A549 (cell line): ENCODE measurements around the gene MTMR11. TPM values are rescaled to one million over a fixed set of nuclear protein-coding genes. Genes with fewer than 3 reads are reported as not detected.

Source experiments
- ATAC-seq, 2 experiments: fragments of 200-7000 bp in 1 of 2; fragments of >200 bp in 1 of 2; cut with Nextera tagmentation in 1 of 2; cut with Tn5 transposase in 1 of 2; 3 replicates each; pipeline versions ENCODE4 v1.8.0 to v1.9.1; 2018 to 2020; ENCODE audit warnings: mild to moderate bottlenecking in 1 of 2, moderate library complexity in 1 of 2
- CTCF ChIA-PET: fragments of 300-600 bp; sonication (Branson Sonifier 250); formaldehyde crosslinking; extraction: SDS; loops from one replicate; lab custom pipeline; 2021; ENCODE audit warnings: antibody characterized with exemption, inconsistent platforms; lab: Yijun Ruan, JAX
- POLR2A ChIA-PET: fragments of 350-600 bp; formaldehyde crosslinking; extraction: SDS; loops from one replicate; lab custom pipeline; 2021; ENCODE audit warnings: antibody characterized with exemption, inconsistent platforms; lab: Yijun Ruan, JAX
- DNase-seq, 2 experiments: peaks; one replicate each; pipeline versions ENCODE4 v3.0.0 to v3.0.0-alpha.2; 2011 to 2016; ENCODE audit warnings: low read depth in 1 of 2, low spot score in 1 of 2
- FAIRE-seq: peaks from 2 replicates; lab custom pipeline; 2011; peaks lifted over from hg19 to GRCh38; lab: Jason Lieb, UNC
- H3K27ac ChIP-seq, 2 experiments: fragments of >200 bp; sonication (Bioruptor Twin); formaldehyde crosslinking; 3 replicates each; pipeline ENCODE4 v1.5.1; 2016 to 2017
- H3K4me1 ChIP-seq: fragments of >200 bp; sonication (Bioruptor Twin); formaldehyde crosslinking; 3 replicates; pipeline ENCODE4 v1.6.1; 2016
- H3K4me2 ChIP-seq: fragments of >200 bp; sonication (Bioruptor Twin); formaldehyde crosslinking; 3 replicates; pipeline ENCODE4 v1.6.1; 2016
- H3K4me3 ChIP-seq: fragments of >200 bp; sonication (Bioruptor Twin); formaldehyde crosslinking; 3 replicates; pipeline ENCODE4 v1.5.1; 2016
- H3K9me3 ChIP-seq: fragments of >200 bp; sonication (Bioruptor Twin); formaldehyde crosslinking; 3 replicates; pipeline ENCODE4 v1.6.1; 2016
- CBX2 ChIP-seq: fragments of 200-600 bp; sonication (generic); IDR thresholded peaks from 2 replicates; pipeline ENCODE4 v1.6.1; 2016; ENCODE audit warnings: low read depth, mild to moderate bottlenecking, borderline replicate concordance
- EHF ChIP-seq: fragments of 250-450 bp; sonication (Bioruptor Pico); IDR thresholded peaks from 2 replicates; pipeline ENCODE4 v1.5.0; 2020; ENCODE audit warnings: mild to moderate bottlenecking
- ESRRA ChIP-seq: fragments of 150-350 bp; IDR thresholded peaks from 2 replicates; pipeline ENCODE4 v1.6.1; 2014; ENCODE audit warnings: mild to moderate bottlenecking, low read length, borderline replicate concordance
- GATA3 ChIP-seq: IDR thresholded peaks from 2 replicates; pipeline ENCODE4 v1.6.1; 2012; ENCODE audit warnings: borderline replicate concordance
- KDM1A ChIP-seq: fragments of 200-600 bp; sonication (generic); IDR thresholded peaks from 2 replicates; pipeline ENCODE4 v1.6.1; 2016; ENCODE audit warnings: low read depth, mild to moderate bottlenecking
- NPAS2 ChIP-seq: fragments of 250-450 bp; sonication (Bioruptor Pico); IDR thresholded peaks from 2 replicates; pipeline ENCODE4 v1.8.0; 2022; ENCODE audit warnings: mild to moderate bottlenecking, moderate library complexity, borderline replicate concordance
- NR3C1 ChIP-seq: fragments of >200 bp; sonication (Bioruptor Twin); formaldehyde crosslinking; IDR thresholded peaks from 3 replicates; pipeline ENCODE4 v1.6.1; 2017
- PHF8 ChIP-seq: fragments of 200-600 bp; sonication (generic); IDR thresholded peaks from 2 replicates; pipeline ENCODE4 v1.6.1; 2016; ENCODE audit warnings: low read depth, mild to moderate bottlenecking, antibody characterized with exemption, moderate library complexity, borderline replicate concordance
- RNF2 ChIP-seq: fragments of 200-600 bp; sonication (generic); IDR thresholded peaks from 2 replicates; pipeline ENCODE4 v1.6.1; 2016; ENCODE audit warnings: low read depth, mild to moderate bottlenecking, antibody characterized with exemption, moderate library complexity, borderline replicate concordance
- SREBF2 ChIP-seq: fragments of 450-650 bp; IDR thresholded peaks from 2 replicates; pipeline ENCODE4 v1.6.1; 2014; ENCODE audit warnings: mild to moderate bottlenecking, moderate library complexity
- ZC3H11A ChIP-seq: fragments of 450-650 bp; IDR thresholded peaks from 2 replicates; pipeline ENCODE4 v1.6.1; 2014; ENCODE audit warnings: antibody characterized with exemption, mild to moderate bottlenecking
- ZNF302 ChIP-seq: fragments of 250-450 bp; sonication (Bioruptor Pico); IDR thresholded peaks from 2 replicates; pipeline ENCODE4 v1.9.0; 2021; ENCODE audit warnings: inconsistent platforms, mild to moderate bottlenecking, moderate library complexity
- ZSCAN20 ChIP-seq: fragments of 250-450 bp; sonication (Bioruptor Pico); IDR thresholded peaks from 2 replicates; pipeline ENCODE4 v1.8.0; 2022; ENCODE audit warnings: mild to moderate bottlenecking, moderate library complexity
- WGBS: methylation state at CpG from one replicate; pipeline ENCODE4 v1.1.6; 2017; ENCODE audit errors: missing lambda C conversion rate; 5-methylcytosine and 5-hydroxymethylcytosine counted together
- polyA plus RNA-seq, 4 experiments: library from polyadenylated mRNA; depleted of rRNA in 3 of 4; stranded (reverse); fragments of >200 nt; fragmentation: RNase III in 1 of 4; extraction: RNeasy Plus Mini Kit Qiagen cat#74134 plus additional on column Dnase treatment in 1 of 4; gene quantifications; 2 replicates in 3 of 4; 3 replicates in 1 of 4; pipeline ENCODE4 v1.2.3, GENCODE V29; 2011 to 2017
- TF ChIP-seq, protein P1 (sequence below): fragments of >200 bp; sonication (Bioruptor Twin); formaldehyde crosslinking; IDR thresholded peaks from 2 replicates; pipeline ENCODE4 v1.6.1; 2016
- TF ChIP-seq, protein P2 (sequence below): fragments of 250-450 bp; sonication (Bioruptor Pico); IDR thresholded peaks from 2 replicates; pipeline ENCODE4 v1.5.0; 2020; ENCODE audit warnings: low read depth, mild to moderate bottlenecking, moderate library complexity
- TF ChIP-seq, protein P3 (sequence below): fragments of 450-650 bp; IDR thresholded peaks from 2 replicates; pipeline ENCODE4 v1.6.1; 2014; ENCODE audit warnings: antibody characterized with exemption
- TF ChIP-seq, protein P4 (sequence below): IDR thresholded peaks from 2 replicates; pipeline ENCODE4 v1.6.1; 2012
- TF ChIP-seq, protein P5 (sequence below): fragments of 150-350 bp; IDR thresholded peaks from 2 replicates; pipeline ENCODE4 v1.6.1; 2014; ENCODE audit warnings: low read depth, mild to moderate bottlenecking, low read length
- TF ChIP-seq, protein P6 (sequence below): fragments of 250-450 bp; sonication (Bioruptor Pico); IDR thresholded peaks from 2 replicates; pipeline ENCODE4 v1.5.0; 2021; ENCODE audit warnings: mild to moderate bottlenecking, moderate library complexity, borderline replicate concordance

MTMR11 gene
- polyA plus RNA-seq, 2 of the 4 experiments (the other 2 are of a cell fraction), result 16.2 to 31.2 TPM

DNA sequence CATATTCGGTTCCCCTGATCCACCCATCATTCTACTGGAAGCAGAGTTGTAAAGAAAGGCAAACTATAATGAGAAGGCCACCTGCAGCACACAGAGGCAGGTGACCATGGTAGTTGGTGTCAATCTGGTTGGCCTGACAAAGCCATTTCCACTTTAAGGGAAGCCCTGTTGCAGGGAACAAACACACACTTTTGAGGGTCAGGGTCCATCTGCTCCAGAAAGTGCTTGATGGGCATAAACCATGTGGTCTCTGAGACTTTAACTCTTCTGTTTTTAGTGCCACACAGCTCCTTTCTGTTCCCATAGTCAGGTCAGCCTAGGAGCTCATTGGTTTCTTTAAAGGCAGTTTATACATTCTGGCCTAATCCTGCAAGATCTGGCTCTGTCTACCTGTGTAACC lies 54.8 kb downstream of the MTMR11 start:
- ATAC-seq (no peak), FAIRE-seq (no peak), DNase-seq (no peak)
- CTCF ChIA-PET, result no interaction called here
- Histone ChIP-seq H3K9me3 (no peaks in the 10 kb centered on the region), H3K4me1 (peaks cover 13% of the 10 kb centered on the region), H3K4me3 (no peak overlapping the region), H3K4me2 (no peak overlapping the region), H3K27ac (0 out of 6 replicates have a peak overlapping the region, but pooled peaks of 1 of the 2 experiments have one; percentile 11)
- TF ChIP-seq NR3C1 (no peak), ZNF302 (no peak), ZC3H11A (no peak), CBX2 (no peak), NPAS2 (CRISPR knock-in tag) (no peak), SREBF2 (no peak), PHF8 (no peak), RNF2 (no peak)
- TF ChIP-seq, protein P1, sequence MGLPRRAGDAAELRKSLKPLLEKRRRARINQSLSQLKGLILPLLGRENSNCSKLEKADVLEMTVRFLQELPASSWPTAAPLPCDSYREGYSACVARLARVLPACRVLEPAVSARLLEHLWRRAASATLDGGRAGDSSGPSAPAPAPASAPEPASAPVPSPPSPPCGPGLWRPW, result no peak
- TF ChIP-seq, protein P2, sequence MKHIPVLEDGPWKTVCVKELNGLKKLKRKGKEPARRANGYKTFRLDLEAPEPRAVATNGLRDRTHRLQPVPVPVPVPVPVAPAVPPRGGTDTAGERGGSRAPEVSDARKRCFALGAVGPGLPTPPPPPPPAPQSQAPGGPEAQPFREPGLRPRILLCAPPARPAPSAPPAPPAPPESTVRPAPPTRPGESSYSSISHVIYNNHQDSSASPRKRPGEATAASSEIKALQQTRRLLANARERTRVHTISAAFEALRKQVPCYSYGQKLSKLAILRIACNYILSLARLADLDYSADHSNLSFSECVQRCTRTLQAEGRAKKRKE (CRISPR knock-in tag), result no peak
- TF ChIP-seq, protein P3, sequence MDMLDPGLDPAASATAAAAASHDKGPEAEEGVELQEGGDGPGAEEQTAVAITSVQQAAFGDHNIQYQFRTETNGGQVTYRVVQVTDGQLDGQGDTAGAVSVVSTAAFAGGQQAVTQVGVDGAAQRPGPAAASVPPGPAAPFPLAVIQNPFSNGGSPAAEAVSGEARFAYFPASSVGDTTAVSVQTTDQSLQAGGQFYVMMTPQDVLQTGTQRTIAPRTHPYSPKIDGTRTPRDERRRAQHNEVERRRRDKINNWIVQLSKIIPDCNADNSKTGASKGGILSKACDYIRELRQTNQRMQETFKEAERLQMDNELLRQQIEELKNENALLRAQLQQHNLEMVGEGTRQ, result no peak
- 62% methylated on average over 1 of the region's 1 CpG for WGBS
- POLR2A ChIA-PET, result no interaction called here

DNA sequence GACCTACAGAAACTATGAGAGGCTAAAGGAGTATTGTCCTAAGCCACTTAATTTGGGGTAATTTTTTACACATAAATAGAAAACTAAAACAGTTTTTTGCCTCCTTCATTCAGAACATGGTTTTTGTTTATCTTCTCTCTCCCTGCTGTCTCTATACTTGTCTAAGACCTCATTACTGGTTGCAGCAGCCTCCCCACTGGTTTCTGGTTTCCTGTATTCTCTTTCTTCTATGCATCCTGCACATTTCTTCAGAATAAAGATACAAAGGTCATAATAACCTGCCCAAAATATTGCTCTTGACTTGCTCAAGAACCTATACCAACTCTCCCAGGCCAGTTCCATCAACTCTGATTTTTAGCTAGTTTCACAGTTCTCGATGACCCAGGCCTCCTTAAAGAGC lies 57.1 kb downstream of the MTMR11 start:
- 35% methylated on average over 1 of the region's 1 CpG for WGBS
- Histone ChIP-seq H3K9me3 (no peaks in the 10 kb centered on the region), H3K4me1 (peaks cover 7% of the 10 kb centered on the region), H3K4me3 (no peak overlapping the region), H3K4me2 (no peak overlapping the region), H3K27ac (no peak overlapping the region)
- ATAC-seq, result no peak
- TF ChIP-seq, protein P2 (CRISPR knock-in tag), result no peak
- TF ChIP-seq GATA3 (no peak), KDM1A (no peak), ZSCAN20 (CRISPR knock-in tag) (no peak), EHF (CRISPR knock-in tag) (no peak), ESRRA (no peak)
- TF ChIP-seq, protein P4, sequence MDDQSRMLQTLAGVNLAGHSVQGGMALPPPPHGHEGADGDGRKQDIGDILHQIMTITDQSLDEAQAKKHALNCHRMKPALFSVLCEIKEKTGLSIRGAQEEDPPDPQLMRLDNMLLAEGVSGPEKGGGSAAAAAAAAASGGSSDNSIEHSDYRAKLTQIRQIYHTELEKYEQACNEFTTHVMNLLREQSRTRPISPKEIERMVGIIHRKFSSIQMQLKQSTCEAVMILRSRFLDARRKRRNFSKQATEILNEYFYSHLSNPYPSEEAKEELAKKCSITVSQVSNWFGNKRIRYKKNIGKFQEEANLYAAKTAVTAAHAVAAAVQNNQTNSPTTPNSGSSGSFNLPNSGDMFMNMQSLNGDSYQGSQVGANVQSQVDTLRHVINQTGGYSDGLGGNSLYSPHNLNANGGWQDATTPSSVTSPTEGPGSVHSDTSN, result no peak
- TF ChIP-seq, protein P5, sequence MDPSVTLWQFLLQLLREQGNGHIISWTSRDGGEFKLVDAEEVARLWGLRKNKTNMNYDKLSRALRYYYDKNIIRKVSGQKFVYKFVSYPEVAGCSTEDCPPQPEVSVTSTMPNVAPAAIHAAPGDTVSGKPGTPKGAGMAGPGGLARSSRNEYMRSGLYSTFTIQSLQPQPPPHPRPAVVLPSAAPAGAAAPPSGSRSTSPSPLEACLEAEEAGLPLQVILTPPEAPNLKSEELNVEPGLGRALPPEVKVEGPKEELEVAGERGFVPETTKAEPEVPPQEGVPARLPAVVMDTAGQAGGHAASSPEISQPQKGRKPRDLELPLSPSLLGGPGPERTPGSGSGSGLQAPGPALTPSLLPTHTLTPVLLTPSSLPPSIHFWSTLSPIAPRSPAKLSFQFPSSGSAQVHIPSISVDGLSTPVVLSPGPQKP, result no peak
- TF ChIP-seq, protein P6, sequence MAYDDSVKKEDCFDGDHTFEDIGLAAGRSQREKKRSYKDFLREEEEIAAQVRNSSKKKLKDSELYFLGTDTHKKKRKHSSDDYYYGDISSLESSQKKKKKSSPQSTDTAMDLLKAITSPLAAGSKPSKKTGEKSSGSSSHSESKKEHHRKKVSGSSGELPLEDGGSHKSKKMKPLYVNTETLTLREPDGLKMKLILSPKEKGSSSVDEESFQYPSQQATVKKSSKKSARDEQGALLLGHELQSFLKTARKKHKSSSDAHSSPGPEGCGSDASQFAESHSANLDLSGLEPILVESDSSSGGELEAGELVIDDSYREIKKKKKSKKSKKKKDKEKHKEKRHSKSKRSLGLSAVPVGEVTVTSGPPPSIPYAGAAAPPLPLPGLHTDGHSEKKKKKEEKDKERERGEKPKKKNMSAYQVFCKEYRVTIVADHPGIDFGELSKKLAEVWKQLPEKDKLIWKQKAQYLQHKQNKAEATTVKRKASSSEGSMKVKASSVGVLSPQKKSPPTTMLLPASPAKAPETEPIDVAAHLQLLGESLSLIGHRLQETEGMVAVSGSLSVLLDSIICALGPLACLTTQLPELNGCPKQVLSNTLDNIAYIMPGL, result no peak
- ChIA-PET CTCF (interaction anchor here (1.0 kb wide), 1 partner anchor 9 kb away, joined by 3 read pairs; no protein-coding TSS in a partner anchor), POLR2A (no interaction called here)
- FAIRE-seq, result no peak
- DNase-seq, result no peak

Other genes starting within 250 kb of the MTMR11 start
- not detected in 2 replicates for gene FCGR1A, start 154.2 kb downstream of the MTMR11 start, polyA plus RNA-seq (2011; rRNA removed)
- gene FCGR1A, start 154.2 kb downstream of the MTMR11 start, polyA plus RNA-seq (2017; fragmentation: RNase III; extraction: RNeasy Plus Mini Kit Qiagen cat#74134 plus additional on column Dnase treatment), result not detected in 3 replicates
- gene BOLA1, start 37.3 kb downstream of the MTMR11 start, polyA plus RNA-seq (2011; rRNA removed), result 26.7 and 27.5 TPM in 2 replicates
- gene BOLA1, start 37.3 kb downstream of the MTMR11 start, polyA plus RNA-seq (2017; fragmentation: RNase III; extraction: RNeasy Plus Mini Kit Qiagen cat#74134 plus additional on column Dnase treatment), result 22.8 to 25.4 TPM (median 23.7 TPM) in 3 replicates
- gene SV2A, start 19.0 kb downstream of the MTMR11 start, polyA plus RNA-seq (2011; rRNA removed), result 0.04 and 0.05 TPM in 2 replicates
- gene SV2A, start 19.0 kb downstream of the MTMR11 start, polyA plus RNA-seq (2017; fragmentation: RNase III; extraction: RNeasy Plus Mini Kit Qiagen cat#74134 plus additional on column Dnase treatment), result 0.07 to 0.13 TPM (median 0.08 TPM) in 3 replicates
- gene SF3B4, start 9.1 kb downstream of the MTMR11 start, polyA plus RNA-seq (2011; rRNA removed), result 71.2 and 95.1 TPM in 2 replicates
- gene SF3B4, start 9.1 kb downstream of the MTMR11 start, polyA plus RNA-seq (2017; fragmentation: RNase III; extraction: RNeasy Plus Mini Kit Qiagen cat#74134 plus additional on column Dnase treatment), result 92.3 to 97.7 TPM (median 94.6 TPM) in 3 replicates
- 12.1 and 13.0 TPM in 2 replicates for gene OTUD7B, start 73.8 kb upstream of the MTMR11 start, polyA plus RNA-seq (2011; rRNA removed)
- 6.9 to 8.0 TPM (median 8.0 TPM) in 3 replicates for gene OTUD7B, start 73.8 kb upstream of the MTMR11 start, polyA plus RNA-seq (2017; fragmentation: RNase III; extraction: RNeasy Plus Mini Kit Qiagen cat#74134 plus additional on column Dnase treatment)
- 45.0 and 49.7 TPM in 2 replicates for gene VPS45, start 130.9 kb upstream of the MTMR11 start, polyA plus RNA-seq (2011; rRNA removed)
- gene VPS45, start 130.9 kb upstream of the MTMR11 start, polyA plus RNA-seq (2017; fragmentation: RNase III; extraction: RNeasy Plus Mini Kit Qiagen cat#74134 plus additional on column Dnase treatment), result 22.1 to 26.5 TPM (median 22.6 TPM) in 3 replicates
- 2.5 and 2.6 TPM in 2 replicates for gene PLEKHO1, start 213.0 kb upstream of the MTMR11 start, polyA plus RNA-seq (2011; rRNA removed)
- gene PLEKHO1, start 213.0 kb upstream of the MTMR11 start, polyA plus RNA-seq (2017; fragmentation: RNase III; extraction: RNeasy Plus Mini Kit Qiagen cat#74134 plus additional on column Dnase treatment), result 4.1 to 5.5 TPM (median 4.9 TPM) in 3 replicates